ENCODE measurements around the gene PTPN11. TPM values are rescaled to one million over a fixed set of nuclear protein-coding genes. Genes with fewer than 3 reads are reported as not detected.

PTPN11 gene
- total and polyA plus RNA-seq, 2 experiments from 2014 or later, result 87.0 to 94.7 TPM

DNA sequence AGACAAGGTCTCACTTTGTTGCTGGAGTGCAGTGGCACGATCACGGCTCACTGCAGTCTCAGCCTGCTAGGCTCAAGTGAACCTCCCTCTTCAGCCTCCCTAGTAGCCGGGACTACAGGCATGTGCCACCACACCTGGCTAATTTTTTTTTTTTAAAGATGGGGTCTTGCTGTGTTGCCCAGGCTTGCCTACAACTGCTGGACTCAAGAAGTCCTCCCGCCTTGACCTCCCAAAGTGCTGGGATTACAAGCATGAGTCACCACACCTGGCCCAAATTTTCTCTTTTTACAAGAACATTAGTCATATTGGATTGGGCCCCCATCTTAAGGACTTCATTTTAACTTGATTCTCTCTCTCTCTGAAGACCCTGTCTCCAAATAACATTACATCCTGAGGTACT is 29.5 kb upstream of the PTPN11 start:
- no peak overlapping the region for H3K4me3 ChIP-seq
- H3K27ac Mint-ChIP-seq, result no peak overlapping the region

More for the DNA sequence above, 29.5 kb upstream of the PTPN11 start:
- Mint-ChIP-seq H3K27me3 (ENCODE audit: insufficient read depth, low read depth, poor library complexity) (peaks cover 2% of the 10 kb centered on the region), H3K4me1 (peaks cover 9% of the 10 kb centered on the region; the same call in 2 of the 3 replicates), H3K4me3 (no peak overlapping the region), H3K9me3 (no peaks in the 10 kb centered on the region; the same call in 2 of the 3 replicates), H3K36me3 (ENCODE audit: low read depth) (no peaks in the 10 kb centered on the region)
- H3K27me3 ChIP-seq (ENCODE audit: insufficient read depth), result peaks cover 5% of the 10 kb centered on the region; the same call in 1 of the 2 replicates
- no peak overlapping the region for H2AFZ ChIP-seq
- ATAC-seq, result no peak
- H3K4me1 ChIP-seq (ENCODE audit: insufficient read depth), result peaks cover 6% of the 10 kb centered on the region; the same call in 1 of the 2 replicates
- no peaks in the 10 kb centered on the region for H3K79me2 ChIP-seq (replicated peaks; ENCODE audit: insufficient read depth)
- H3K36me3 ChIP-seq (ENCODE audit: insufficient read depth), result no peaks in the 10 kb centered on the region
- no peak overlapping the region for H3K27ac ChIP-seq (ENCODE audit: low read depth)
- no peaks in the 10 kb centered on the region for H4K20me1 ChIP-seq (replicated peaks; ENCODE audit: insufficient read depth)
- H3F3A ChIP-seq (replicated peaks; ENCODE audit: low read depth), result 0 out of 2 replicates have a peak, but pooled peaks cover 3% of the 10 kb centered on the region
- no peak overlapping the region for H3K4me2 ChIP-seq
- TF ChIP-seq, protein P1, sequence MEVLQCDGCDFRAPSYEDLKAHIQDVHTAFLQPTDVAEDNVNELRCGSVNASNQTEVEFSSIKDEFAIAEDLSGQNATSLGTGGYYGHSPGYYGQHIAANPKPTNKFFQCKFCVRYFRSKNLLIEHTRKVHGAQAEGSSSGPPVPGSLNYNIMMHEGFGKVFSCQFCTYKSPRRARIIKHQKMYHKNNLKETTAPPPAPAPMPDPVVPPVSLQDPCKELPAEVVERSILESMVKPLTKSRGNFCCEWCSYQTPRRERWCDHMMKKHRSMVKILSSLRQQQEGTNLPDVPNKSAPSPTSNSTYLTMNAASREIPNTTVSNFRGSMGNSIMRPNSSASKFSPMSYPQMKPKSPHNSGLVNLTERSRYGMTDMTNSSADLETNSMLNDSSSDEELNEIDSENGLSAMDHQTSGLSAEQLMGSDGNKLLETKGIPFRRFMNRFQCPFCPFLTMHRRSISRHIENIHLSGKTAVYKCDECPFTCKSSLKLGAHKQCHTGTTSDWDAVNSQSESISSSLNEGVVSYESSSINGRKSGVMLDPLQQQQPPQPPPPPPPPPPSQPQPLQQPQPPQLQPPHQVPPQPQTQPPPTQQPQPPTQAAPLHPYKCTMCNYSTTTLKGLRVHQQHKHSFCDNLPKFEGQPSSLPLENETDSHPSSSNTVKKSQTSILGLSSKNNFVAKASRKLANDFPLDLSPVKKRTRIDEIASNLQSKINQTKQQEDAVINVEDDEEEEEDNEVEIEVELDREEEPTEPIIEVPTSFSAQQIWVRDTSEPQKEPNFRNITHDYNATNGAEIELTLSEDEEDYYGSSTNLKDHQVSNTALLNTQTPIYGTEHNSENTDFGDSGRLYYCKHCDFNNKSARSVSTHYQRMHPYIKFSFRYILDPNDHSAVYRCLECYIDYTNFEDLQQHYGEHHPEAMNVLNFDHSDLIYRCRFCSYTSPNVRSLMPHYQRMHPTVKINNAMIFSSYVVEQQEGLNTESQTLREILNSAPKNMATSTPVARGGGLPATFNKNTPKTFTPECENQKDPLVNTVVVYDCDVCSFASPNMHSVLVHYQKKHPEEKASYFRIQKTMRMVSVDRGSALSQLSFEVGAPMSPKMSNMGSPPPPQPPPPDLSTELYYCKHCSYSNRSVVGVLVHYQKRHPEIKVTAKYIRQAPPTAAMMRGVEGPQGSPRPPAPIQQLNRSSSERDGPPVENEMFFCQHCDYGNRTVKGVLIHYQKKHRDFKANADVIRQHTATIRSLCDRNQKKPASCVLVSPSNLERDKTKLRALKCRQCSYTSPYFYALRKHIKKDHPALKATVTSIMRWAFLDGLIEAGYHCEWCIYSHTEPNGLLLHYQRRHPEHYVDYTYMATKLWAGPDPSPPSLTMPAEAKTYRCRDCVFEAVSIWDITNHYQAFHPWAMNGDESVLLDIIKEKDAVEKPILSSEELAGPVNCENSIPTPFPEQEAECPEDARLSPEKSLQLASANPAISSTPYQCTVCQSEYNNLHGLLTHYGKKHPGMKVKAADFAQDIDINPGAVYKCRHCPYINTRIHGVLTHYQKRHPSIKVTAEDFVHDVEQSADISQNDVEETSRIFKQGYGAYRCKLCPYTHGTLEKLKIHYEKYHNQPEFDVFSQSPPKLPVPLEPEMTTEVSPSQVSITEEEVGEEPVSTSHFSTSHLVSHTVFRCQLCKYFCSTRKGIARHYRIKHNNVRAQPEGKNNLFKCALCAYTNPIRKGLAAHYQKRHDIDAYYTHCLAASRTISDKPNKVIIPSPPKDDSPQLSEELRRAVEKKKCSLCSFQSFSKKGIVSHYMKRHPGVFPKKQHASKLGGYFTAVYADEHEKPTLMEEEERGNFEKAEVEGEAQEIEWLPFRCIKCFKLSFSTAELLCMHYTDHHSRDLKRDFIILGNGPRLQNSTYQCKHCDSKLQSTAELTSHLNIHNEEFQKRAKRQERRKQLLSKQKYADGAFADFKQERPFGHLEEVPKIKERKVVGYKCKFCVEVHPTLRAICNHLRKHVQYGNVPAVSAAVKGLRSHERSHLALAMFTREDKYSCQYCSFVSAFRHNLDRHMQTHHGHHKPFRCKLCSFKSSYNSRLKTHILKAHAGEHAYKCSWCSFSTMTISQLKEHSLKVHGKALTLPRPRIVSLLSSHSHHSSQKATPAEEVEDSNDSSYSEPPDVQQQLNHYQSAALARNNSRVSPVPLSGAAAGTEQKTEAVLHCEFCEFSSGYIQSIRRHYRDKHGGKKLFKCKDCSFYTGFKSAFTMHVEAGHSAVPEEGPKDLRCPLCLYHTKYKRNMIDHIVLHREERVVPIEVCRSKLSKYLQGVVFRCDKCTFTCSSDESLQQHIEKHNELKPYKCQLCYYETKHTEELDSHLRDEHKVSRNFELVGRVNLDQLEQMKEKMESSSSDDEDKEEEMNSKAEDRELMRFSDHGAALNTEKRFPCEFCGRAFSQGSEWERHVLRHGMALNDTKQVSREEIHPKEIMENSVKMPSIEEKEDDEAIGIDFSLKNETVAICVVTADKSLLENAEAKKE (CRISPR knock-in tag; IDR thresholded peaks at IDR 0.05), result no peak
- TF ChIP-seq POLR2AphosphoS5 (IDR thresholded peaks at IDR 0.05; ENCODE audit: low read depth), result no peak
- TF ChIP-seq NANOG (IDR thresholded peaks at IDR 0.05; ENCODE audit: borderline replicate concordance), result no peak
- TF ChIP-seq, protein P2, sequence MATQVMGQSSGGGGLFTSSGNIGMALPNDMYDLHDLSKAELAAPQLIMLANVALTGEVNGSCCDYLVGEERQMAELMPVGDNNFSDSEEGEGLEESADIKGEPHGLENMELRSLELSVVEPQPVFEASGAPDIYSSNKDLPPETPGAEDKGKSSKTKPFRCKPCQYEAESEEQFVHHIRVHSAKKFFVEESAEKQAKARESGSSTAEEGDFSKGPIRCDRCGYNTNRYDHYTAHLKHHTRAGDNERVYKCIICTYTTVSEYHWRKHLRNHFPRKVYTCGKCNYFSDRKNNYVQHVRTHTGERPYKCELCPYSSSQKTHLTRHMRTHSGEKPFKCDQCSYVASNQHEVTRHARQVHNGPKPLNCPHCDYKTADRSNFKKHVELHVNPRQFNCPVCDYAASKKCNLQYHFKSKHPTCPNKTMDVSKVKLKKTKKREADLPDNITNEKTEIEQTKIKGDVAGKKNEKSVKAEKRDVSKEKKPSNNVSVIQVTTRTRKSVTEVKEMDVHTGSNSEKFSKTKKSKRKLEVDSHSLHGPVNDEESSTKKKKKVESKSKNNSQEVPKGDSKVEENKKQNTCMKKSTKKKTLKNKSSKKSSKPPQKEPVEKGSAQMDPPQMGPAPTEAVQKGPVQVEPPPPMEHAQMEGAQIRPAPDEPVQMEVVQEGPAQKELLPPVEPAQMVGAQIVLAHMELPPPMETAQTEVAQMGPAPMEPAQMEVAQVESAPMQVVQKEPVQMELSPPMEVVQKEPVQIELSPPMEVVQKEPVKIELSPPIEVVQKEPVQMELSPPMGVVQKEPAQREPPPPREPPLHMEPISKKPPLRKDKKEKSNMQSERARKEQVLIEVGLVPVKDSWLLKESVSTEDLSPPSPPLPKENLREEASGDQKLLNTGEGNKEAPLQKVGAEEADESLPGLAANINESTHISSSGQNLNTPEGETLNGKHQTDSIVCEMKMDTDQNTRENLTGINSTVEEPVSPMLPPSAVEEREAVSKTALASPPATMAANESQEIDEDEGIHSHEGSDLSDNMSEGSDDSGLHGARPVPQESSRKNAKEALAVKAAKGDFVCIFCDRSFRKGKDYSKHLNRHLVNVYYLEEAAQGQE (IDR thresholded peaks at IDR 0.05; ENCODE audit: unreplicated experiment), result no peak
- no peak for TF ChIP-seq ZNF331 (CRISPR knock-in tag; IDR thresholded peaks at IDR 0.05; ENCODE audit: low read depth)
- TF ChIP-seq, protein P3, sequence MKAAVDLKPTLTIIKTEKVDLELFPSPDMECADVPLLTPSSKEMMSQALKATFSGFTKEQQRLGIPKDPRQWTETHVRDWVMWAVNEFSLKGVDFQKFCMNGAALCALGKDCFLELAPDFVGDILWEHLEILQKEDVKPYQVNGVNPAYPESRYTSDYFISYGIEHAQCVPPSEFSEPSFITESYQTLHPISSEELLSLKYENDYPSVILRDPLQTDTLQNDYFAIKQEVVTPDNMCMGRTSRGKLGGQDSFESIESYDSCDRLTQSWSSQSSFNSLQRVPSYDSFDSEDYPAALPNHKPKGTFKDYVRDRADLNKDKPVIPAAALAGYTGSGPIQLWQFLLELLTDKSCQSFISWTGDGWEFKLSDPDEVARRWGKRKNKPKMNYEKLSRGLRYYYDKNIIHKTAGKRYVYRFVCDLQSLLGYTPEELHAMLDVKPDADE (IDR thresholded peaks at IDR 0.05), result no peak
- TF ChIP-seq EZH2phosphoT487 (IDR thresholded peaks at IDR 0.05; ENCODE audit: unreplicated experiment), result no peak
- TF ChIP-seq, protein P4, sequence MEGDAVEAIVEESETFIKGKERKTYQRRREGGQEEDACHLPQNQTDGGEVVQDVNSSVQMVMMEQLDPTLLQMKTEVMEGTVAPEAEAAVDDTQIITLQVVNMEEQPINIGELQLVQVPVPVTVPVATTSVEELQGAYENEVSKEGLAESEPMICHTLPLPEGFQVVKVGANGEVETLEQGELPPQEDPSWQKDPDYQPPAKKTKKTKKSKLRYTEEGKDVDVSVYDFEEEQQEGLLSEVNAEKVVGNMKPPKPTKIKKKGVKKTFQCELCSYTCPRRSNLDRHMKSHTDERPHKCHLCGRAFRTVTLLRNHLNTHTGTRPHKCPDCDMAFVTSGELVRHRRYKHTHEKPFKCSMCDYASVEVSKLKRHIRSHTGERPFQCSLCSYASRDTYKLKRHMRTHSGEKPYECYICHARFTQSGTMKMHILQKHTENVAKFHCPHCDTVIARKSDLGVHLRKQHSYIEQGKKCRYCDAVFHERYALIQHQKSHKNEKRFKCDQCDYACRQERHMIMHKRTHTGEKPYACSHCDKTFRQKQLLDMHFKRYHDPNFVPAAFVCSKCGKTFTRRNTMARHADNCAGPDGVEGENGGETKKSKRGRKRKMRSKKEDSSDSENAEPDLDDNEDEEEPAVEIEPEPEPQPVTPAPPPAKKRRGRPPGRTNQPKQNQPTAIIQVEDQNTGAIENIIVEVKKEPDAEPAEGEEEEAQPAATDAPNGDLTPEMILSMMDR (conservative IDR thresholded peaks at IDR 0.05; ENCODE audit: low read depth in 2 of 2), result no peak
- DNase-seq (ENCODE audit: low spot score), result no peak
- H3K9me2 ChIP-seq (ENCODE audit: insufficient read depth), result no peaks in the 10 kb centered on the region; the same call in 1 of the 2 replicates
